Testis (tissue), 2 donors: Measurements from ENCODE around the gene ARID5B.

Source experiments
- POLR2A ChIP-seq: fragments of 450-650 bp; IDR thresholded peaks from one replicate; pipeline ENCODE4 v1.6.1; 2017; ENCODE audit warnings: antibody characterized with exemption, mild to moderate bottlenecking, moderate library complexity
- TF ChIP-seq, protein P1 (sequence below), 3 experiments: fragments of 450-650 bp in 2 of 3; fragments of 200-600 bp in 1 of 3; sonication (generic) in 1 of 3; IDR thresholded peaks; one replicate each; pipeline ENCODE4 v1.5.1; 2016 to 2019; ENCODE audit warnings: antibody characterized with exemption in 3 of 3, mild to moderate bottlenecking in 2 of 3, moderate library complexity in 1 of 3

DNA sequence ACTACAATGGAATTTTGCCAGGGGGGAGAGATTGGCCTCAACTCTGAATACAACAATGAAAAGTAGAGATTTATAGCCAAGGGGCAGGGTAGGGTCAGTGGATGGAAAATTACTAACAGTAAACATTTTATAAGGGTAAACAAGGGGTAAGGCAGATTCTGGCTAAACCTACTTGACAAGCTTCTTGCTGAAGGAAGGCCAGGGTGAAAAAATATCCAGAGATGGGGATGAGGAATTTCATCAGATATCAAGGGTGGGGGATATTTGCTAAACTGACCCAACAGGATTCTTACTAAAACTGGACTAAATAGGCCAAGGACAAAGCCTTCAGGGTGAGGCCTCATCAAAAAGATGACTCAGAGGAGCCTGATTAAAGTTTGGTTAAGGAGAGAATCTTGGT is 210.8 kb downstream of the ARID5B start:
- TF ChIP-seq, protein P1, sequence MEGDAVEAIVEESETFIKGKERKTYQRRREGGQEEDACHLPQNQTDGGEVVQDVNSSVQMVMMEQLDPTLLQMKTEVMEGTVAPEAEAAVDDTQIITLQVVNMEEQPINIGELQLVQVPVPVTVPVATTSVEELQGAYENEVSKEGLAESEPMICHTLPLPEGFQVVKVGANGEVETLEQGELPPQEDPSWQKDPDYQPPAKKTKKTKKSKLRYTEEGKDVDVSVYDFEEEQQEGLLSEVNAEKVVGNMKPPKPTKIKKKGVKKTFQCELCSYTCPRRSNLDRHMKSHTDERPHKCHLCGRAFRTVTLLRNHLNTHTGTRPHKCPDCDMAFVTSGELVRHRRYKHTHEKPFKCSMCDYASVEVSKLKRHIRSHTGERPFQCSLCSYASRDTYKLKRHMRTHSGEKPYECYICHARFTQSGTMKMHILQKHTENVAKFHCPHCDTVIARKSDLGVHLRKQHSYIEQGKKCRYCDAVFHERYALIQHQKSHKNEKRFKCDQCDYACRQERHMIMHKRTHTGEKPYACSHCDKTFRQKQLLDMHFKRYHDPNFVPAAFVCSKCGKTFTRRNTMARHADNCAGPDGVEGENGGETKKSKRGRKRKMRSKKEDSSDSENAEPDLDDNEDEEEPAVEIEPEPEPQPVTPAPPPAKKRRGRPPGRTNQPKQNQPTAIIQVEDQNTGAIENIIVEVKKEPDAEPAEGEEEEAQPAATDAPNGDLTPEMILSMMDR (IDR thresholded peaks at IDR 0.05) = no peak
- TF ChIP-seq POLR2A = no peak
